Measurements from ENCODE around the gene ARAP2.

DNA sequence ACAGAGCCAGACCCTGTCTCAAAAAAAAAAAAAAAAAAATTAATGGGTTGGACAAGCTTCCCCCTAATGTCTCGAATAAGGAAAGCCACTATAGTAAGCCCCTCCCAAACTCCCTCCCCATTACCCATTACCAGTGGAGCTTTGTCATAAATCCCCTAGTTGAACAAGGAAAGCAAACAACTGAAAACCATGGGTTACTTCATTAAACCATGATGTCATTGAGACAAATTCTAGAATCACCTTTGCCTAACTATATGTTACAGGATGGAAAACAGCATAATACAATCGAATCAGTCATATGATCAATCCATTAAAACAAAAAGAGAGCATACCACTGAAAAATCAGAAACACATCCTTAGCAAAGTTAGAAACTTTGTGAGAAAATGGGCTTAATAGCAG, 8.2 kb downstream of the ARAP2 start:
- TF ChIP-seq, protein P1, sequence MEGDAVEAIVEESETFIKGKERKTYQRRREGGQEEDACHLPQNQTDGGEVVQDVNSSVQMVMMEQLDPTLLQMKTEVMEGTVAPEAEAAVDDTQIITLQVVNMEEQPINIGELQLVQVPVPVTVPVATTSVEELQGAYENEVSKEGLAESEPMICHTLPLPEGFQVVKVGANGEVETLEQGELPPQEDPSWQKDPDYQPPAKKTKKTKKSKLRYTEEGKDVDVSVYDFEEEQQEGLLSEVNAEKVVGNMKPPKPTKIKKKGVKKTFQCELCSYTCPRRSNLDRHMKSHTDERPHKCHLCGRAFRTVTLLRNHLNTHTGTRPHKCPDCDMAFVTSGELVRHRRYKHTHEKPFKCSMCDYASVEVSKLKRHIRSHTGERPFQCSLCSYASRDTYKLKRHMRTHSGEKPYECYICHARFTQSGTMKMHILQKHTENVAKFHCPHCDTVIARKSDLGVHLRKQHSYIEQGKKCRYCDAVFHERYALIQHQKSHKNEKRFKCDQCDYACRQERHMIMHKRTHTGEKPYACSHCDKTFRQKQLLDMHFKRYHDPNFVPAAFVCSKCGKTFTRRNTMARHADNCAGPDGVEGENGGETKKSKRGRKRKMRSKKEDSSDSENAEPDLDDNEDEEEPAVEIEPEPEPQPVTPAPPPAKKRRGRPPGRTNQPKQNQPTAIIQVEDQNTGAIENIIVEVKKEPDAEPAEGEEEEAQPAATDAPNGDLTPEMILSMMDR (IDR thresholded peaks at IDR 0.05): no peak
- no peak for TF ChIP-seq EP300 (IDR thresholded peaks at IDR 0.05)
- no peak for TF ChIP-seq POLR2A (IDR thresholded peaks at IDR 0.05)

All from tibial nerve (tissue), 4 donors.